HG02938 (cell line): ENCODE measurements around the gene ZNF627.
"Not testable (repeated sequence)": the region's sequence is repeated elsewhere in the genome, so short reads cannot be mapped to it uniquely, and the experiment has no call there.

Experiments
- ATAC-seq: cut with Tn5 transposase; IDR thresholded peaks from one replicate; pipeline ENCODE4 v1.9.1; 2021; ENCODE audit warnings: mild to moderate bottlenecking, moderate library complexity; ENCODE audit not compliant: unreplicated experiment

The ZNF627 gene

DNA sequence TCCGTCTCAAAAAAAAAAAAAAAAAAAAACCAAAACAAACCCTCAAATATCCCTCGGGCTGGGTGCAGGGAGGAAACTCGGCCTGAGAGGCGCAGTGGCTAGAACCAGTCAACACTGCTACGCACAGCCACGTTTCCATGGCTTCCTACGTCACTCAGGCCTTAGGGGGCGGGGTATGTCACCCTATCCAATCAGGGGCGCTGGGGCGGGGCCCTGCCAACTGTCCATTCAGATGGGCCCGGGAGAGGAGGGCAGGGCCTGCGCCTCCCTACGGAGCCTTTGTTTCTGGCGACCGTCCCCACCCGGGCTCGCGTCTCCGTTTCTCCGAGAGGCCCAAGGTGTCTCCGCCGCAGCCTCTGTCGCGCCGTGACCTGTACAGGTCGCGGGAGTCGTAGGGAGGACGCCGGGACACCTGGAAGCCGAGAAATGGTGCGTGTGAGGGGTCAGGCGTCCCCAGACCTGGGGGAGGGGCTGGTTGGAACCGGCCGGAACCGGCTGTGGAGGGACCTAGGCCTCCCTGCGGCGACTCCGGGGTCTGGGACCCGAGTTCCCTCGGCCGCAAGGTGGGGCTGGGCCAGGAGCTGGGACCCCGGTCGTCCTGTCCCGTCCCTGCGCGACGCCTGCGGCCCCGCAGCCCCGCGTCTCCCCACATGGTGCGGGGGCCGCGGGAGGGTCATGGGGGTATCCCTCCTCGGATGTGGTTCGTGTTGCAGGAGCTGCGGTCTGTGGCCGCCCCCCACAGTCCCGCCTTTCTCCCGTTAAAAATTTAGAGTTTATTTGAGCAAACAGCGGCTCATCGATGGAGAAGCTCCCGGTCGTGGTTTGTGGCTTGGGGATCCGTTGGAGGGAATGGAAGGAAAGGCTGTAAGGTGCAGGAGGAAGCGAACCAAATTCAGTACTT lies at the start of gene ZNF627:
Gene ZNF627, plus strand, starts transcription at position 282 of the 901 bp plus-strand sequence. Its CDS starts 145 bp downstream, at position 427.
- peak; percentile 98 for ATAC-seq

DNA sequence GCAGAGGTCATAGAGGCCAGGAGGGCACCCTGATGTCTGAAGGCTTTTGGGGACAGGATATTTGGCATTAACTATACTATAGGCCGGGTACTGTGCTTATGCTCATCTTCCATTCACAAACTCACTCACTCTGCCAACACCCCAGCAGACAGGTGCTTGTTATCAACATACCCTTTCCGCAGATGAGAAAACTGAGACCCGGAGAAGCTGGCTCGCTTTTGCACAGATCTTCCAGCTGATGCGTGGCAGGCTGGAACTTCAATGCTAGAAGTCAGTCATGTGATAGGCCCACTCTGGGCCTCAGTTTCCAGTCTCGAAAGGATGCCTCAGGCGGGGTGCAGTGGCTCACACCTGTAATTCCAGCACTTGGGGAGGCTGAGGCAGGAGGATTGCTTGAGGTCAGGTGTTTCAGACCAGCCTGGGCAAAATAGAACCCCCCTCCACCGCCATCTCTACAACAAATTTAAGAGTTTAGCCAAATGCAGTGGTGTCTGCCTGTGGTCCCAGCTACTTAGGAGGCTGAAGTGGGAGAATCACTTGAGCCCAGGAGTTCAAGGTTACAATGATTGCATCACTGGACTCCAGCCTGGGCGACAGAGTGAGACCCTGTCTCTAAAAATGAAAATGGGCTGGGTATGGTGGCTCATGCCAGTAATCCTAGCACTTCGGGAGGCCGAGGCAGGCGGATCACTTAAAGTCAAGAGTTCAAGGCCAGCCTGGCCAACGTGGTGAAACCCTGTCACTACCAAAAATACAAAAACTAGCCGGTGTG lies 49.2 kb upstream of the ZNF627 start:
- ATAC-seq, result no peak

DNA sequence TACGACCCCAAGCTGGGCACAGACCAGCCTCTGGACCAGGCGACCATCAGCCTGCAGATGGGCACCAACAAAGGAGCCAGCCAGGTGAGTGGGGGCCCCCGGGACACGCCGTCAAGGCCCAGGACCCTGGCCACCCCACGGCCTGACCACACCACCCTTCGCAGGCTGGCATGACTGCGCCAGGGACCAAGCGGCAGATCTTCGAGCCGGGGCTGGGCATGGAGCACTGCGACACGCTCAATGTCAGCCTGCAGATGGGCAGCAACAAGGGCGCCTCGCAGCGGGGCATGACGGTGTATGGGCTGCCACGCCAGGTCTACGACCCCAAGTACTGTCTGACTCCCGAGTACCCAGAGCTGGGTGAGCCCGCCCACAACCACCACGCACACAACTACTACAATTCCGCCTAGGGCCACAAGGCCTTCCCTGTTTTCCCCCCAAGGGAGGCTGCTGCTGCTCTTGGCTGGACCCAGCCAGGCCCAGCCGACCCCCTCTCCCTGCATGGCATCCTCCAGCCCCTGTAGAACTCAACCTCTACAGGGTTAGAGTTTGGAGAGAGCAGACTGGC lies 47.8 kb upstream of the ZNF627 start:
- no peak for ATAC-seq

DNA sequence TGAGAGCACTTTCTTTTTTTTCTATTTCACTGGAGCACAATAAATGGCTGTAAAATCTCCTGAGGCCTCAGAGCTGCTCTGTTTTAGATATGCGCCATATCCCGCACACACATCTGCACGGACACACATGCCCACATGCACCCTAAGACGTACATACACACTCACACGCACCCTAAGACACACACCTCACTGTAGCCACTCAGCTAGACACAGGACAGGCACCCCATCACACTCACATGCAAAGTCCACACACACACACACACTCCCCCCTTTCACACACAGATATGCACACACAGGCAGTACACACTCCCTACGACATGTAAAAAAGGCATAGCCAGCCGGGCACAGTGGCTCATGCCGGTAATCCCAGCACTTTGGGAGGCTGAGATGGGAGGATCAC lies 47.0 kb upstream of the ZNF627 start:
- ATAC-seq, result no peak

DNA sequence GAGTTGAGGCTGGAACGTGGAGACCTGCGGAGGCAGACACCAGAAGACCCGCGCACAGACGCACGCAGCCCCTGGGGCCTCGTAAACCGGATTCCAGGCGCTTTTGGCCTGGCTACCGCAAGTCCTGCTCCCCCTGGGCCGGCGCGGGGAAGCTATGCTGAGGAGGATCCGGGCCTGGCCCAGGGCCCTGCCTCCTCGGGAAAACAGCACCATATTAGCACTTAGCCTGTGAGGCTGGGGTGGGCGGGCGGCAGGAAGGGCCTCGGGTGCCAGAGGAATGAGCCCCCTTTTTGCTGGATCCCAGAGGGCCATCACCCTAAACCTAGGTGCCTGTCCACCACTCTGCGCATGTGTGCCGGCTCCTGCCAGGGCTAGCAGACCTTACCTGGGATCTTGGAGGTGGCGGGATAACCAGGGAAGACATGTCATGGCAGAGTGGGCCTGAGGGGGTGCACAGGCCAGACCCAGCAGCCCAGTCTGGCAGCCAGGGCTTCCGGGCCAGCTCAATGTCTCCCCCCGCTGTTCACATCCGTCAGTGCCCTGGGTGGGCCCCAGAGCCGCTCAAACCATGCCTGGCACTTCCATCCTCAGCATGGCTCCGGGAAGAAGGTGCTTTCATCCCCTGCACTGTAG lies 45.6 kb upstream of the ZNF627 start:
- ATAC-seq, result no peak

DNA sequence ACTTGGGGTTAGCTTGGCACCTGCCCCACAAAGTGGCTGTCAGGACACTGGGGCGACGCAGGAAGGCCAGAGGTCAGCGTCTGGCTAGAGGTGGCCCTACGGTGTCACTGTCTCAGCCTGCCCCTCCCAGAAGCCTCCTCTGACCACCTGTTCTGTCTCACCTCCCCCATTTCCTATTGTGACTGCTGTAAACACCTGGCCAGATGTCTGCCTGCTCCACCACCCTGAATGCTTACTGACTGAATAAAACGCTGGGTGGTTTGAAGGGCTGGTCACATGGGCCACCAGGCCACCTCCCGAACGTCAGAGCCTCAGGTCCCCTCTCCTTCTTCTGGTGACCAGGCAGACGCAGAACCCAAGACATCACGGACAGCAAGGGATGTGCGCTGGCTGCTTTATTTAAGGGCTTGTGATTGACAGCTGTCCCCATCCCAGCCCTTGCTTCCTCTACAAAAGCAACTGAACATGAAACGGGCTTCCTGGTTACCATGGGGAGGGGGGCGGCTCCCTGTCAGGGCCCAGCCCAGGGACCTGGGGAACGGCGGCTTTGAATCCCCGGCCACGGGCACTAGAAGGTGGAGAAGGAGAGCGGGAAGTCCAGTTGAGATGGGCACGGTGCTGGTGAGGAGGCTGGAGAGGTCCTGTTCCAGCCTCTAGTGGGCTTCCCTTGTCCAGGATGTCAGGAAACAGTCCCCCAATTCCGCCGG lies 44.5 kb upstream of the ZNF627 start:
- ATAC-seq, result no peak

DNA sequence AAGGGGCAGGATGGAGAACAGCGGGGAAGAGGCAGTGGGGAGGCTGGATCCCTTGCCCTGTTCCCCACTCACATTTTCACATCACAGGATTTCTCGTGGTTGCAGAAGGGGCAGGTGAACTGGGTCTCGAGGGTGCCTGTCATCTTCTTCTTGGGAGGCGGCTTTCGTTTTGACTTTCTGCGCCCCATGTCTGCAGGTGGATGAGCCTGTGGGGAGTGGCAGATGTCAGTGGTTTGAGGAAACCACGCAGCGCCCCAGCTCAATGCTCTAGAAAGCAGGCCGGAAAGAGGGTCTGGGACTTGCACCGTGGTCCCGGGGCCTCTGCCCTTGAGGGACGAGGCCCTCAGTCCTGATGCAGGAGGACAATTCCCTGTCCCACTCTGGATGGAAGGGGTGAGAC lies 43.1 kb upstream of the ZNF627 start:
- ATAC-seq, result no peak

DNA sequence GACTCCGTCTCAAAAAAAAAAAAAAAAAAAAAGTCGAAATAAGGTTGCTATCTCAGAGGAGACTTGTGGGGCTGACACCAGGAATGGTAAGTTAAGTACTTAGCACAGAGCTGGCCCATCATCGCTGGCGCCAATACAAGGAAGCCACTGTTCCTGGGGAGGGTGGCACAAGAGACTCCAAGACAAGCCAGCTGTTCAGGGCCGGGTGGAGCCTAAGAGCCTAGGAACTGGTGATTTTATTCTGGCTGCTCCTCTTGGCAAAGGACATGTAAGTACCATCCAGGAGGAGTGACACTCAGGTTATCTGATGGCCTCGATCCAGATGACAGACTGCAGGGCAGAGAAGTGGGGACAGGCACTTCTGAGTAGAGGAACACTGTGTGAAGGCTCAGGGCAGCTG lies 42.0 kb upstream of the ZNF627 start:
- ATAC-seq, result no peak

DNA sequence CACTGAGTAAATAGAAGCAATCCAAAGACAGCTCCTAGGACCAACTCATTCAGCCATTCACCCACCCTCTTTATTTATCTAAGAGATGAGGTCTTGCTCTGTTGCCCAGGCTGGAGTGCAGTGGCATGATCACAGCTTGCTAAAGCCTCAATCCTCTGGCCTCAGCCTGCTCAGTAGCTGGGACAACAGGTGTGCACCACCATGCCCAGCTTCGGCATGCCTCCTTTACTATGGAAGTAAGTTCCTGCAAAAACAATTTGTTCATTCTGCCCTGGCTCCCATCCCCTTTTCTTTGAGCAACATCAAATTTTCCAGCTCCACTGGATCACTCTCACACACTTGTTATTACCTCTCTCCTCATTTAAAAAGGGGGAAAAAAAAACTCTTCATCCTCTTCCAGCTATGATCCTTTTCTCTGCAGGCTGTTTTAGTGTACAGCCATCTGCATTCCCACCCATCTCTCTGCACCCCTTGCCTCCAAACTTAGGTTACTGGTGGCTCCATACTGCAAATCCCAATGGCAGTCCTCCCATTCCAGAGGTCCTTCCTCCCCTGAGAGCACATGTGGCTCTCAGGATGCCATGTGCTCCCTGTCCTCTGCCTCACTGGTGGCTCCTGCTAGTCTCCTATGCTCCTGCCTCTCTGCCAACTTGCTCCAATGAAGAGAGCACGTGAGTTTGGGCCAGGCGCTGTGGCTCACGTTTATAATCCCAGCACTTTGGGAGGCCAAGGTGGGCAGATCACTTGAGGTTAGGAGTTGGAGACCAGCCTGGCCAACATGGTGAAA lies 40.5 kb upstream of the ZNF627 start:
- ATAC-seq, result no peak

DNA sequence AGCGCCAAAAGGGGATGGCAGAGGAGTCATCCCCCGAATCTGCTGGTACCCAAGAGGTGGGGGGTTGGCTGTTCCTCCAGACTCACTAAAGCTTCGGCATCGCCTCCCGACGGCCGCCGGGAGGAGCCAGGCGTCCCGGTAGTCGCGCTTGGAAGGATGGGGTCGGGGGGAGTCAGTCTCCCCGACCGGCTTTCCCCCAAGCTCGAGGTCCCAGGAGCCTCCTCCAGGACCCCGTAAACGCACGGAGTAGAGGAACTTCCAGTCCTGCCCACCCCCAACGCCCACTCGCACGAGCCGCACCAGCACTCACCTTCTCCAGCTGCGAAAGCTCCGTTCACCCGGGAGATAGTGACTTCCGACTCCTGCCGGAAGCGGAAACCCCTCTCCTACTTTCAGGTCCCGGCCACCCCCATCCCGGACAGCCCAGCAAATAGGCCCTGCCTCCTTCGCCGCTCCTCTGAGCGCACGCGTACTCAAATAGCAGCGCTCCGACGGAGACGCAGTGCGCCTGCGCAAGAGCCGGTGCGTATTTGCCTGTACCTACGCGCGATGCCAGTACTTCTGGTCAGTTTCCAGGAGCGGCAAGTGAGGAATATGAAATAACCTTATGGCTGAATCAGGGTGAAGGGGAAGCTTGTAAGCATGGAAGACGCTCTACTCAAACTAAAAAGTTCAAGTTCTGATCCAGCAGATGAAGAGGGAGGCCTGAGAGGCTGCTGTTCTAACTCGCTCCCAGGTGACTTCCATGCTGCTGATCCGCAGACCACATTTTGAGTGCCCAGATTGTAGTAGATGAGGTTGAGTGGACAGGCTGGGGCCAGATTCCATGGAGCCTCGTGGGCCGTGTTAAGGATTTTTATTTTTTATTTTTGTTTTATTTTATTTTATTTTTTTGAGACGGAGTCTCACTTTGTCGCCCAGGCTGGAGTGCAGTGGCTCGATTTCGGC lies 38.1 kb upstream of the ZNF627 start, which contains the start of gene ELOF1:
Gene ELOF1, minus strand, starts transcription at position 350 of the 948 bp plus-strand sequence. CDS start 4,883 bp downstream, outside the sequence.
- ATAC-seq, result peak; percentile 66

DNA sequence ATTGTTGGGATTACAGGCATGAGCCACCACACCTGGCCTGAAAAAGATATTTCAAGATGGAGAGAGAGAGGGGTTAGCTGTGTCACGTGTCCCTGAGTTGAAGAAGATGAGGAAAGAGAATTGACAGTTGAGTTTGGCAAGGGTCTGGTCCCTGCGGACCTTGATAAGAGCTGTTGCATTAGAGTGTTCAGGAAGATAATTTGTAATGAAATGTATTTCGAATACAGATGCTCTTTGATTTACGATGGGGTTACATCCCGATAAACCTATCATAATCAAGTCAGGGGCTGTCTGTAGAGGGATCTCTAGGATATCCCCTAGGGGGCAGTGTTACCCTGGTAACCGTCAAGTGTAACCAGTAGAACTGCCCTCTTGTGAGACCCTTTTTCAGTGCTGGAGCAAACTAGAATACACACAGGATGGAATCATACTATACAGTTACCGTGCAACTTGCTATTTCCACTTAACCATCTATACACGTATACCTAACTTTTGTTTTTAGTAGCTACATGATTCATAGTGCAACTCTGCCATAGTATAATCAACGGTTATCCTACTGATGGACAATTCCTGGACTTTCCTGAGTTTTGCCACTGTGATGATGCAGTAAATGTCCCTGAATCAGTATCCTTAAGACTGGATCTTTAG lies 36.8 kb upstream of the ZNF627 start:
- no peak for ATAC-seq

DNA sequence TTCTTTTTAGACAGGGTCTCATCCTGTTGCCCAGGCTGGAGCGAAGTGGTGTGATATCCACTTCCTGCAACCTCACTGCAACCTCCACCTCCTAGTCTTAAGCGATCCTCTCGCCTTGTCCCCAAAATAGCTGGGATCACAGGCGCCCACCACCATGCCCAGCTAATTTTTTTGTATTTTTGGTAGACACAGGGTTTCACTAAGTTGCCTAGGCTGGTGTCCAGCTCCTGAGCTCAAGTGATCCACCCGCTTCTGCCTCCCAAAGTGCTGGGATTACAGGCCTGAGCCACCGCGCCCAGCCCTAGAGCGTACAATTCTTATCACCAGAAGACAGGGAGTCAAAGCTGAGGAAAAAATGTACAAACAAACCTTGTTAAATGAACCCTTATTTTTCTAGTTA lies 33.8 kb upstream of the ZNF627 start:
- ATAC-seq, result no peak

DNA sequence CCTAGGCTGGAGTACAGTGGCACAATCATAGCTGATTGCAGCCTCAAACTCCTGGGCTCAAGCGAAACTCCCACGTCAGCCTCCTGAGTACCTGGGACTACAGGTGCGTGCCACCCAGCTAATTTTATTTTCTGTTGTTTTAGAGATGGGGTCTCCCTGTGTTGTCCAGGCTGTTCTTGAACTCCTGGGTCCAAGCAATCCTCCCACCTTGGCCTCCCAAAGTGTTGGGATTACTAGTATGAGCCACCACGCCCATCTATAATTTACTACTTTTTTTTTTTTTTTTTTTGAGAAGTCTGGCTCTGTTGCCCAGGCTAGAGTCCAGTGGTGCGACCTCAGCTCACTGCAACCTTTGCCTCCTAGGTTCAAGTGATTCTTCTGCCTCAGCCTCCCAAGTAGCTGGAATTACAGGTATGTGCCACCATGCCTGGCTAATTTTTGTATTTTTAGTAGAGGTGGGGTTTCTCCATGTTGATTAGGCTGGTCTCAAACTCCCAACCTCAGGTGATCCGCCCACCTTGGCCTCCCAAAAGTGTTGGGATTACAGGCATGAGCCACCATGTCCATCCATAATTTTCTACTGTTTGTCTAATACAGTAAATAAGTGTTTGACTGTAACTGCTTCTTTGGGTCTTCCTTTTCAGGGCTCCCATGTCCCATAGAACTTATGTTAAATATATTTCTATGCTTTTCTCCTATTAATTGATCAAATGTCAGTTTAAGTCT lies 33.0 kb upstream of the ZNF627 start:
- ATAC-seq, result not testable (repeated sequence)

DNA sequence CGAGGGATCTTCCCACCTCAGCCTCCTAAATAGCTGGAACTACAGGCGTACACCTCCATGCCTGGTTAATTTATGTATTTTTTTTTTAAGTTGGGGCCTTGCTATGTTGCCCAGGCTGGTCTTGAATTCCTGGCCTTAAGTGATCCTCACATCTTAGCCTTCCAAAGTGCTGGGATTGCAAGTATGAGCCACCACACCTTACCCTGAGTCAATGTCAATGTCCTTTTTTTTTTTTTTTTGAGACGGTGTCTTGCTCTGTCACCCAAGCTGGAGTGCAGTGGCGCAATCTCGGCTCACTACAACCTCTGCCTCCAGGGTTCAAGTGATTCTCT lies 31.7 kb upstream of the ZNF627 start:
- ATAC-seq, result not testable (repeated sequence)

DNA sequence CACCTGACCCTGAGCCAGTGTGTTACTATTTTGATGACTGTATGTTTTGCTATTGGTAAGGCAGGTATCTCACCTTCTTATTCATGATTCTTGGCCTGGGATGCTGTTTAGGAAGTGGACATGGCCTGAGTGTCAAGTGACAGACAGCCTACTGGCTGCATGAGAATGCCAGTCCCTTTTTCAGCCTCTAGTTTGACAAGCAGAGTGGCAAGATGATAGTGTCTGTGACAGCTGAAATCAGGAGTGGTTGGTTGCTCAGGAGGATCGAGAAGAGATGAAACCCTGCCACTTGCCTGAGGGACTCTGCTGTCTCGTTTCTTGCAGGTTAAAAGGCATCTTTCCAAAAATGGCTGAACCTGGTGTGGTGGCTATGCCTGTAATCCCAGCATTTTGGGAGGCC lies 31.1 kb upstream of the ZNF627 start:
- no peak for ATAC-seq

DNA sequence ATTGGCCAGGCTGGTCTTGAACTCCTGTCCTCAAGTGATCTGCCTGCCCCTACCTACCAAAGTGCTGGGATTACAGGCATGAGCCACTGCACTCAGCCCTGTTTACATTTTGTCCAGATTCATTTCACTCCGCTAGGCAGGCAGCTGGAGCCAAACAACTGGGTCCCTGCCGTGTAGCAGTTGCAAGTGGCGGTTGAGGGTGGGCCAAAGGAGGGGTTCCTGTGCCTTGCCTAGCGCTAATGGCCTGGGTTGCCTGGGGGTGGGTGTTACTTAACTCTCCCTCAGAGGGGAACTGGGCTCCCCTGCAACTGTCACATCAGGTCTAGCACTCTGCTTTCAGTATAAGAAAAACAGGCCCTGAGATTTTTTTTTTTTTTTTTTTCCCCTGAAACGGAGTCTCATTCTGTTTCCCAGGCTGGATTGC lies 27.2 kb upstream of the ZNF627 start:
- no peak for ATAC-seq

DNA sequence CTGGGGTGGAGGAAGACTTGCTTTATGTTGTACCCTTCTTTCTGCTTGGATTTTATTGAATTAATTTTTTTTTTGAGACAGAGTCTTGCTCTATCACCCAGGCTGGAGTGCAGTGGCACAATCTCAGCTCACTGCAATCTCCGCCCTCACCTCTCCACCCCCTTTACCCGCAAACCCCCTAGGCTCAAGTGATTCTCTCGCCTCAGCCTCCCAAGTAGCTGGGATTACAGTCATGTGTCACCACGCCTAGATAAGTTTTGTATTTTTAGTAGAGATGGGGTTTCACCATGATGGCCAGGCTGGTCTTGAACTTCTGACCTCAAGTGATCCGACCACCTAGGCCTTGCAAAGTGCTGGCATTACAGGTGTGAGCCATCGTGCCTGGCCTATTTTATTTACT lies 23.9 kb upstream of the ZNF627 start:
- not testable (repeated sequence) for ATAC-seq
